ENCODE results near the gene SERP2. TPM values are rescaled to one million over a fixed set of nuclear protein-coding genes. Genes with fewer than 3 reads are reported as not detected.

The SERP2 gene
- total RNA-seq, 1 experiment from 2014 or later = 4.9 TPM

DNA sequence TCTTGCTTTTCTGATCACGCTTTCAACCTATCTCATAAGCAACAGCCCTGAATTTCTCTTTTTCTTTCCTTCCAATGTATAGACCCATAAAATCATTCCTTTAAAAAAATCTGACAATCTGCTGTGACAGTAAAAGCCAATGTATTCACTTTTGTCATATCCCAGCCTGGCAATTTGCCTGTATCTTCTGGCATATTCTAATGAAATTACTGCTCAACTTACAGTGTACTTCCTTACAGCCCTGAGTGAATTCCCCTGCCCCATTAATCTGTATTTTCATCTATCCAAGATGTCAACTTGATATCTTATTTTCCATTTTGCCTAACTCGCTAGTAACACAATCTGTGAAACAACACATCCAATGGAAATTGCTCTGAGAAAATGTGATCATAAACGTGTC is 18.0 kb upstream of the SERP2 start:
- no peak for DNase-seq (ENCODE audit: low read depth)

DNA sequence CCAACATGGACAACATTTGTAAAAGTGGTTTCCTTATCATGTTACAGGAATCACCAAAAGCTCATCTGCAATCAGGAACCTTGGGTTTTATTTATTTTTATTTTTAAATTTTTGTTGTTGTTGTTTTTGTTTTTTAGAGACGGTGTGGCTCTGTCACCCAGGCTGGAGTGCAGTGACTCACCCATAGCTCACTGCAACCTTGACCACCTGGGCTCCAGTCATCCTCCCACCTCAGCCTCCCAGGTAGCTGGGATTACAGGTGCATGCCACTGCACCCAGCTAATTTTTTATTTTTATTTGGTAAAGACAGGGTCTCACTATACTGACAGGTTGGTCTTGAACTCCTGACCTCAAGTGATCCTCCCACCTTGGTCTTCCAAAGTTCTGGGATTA is 13.6 kb upstream of the SERP2 start:
- DNase-seq (ENCODE audit: low read depth) = no peak

DNA sequence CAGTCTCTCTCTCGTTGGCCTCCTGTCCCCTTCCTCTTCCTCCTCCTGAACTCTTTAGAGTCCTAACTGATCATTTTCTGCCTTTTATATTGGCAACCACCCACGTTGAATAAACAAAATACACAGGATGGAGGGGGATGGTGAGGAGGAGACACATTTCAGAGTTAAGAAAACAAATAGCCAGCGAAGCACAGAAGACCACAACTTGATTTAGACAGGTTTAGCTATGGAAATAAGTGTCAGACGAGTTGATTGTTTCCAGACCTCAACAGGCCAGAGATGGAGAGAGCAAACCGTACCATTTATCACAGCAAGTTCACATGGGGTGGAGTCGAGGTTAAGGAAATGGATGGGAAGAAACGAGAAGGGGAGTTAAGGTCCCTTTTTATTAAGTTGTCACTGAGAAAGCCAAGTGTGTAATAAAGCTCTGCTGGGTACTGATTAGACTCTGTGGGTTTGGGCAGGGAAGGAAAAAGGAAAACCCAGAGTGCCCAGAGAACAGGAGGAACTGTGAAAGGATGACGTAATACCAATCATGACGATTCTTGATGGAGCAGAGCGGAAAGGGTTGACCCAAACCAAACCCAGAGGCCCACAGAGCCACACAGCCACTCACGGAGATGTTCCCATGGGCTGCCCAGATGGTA is 11.1 kb upstream of the SERP2 start:
- DNase-seq (ENCODE audit: low read depth) = no peak

DNA sequence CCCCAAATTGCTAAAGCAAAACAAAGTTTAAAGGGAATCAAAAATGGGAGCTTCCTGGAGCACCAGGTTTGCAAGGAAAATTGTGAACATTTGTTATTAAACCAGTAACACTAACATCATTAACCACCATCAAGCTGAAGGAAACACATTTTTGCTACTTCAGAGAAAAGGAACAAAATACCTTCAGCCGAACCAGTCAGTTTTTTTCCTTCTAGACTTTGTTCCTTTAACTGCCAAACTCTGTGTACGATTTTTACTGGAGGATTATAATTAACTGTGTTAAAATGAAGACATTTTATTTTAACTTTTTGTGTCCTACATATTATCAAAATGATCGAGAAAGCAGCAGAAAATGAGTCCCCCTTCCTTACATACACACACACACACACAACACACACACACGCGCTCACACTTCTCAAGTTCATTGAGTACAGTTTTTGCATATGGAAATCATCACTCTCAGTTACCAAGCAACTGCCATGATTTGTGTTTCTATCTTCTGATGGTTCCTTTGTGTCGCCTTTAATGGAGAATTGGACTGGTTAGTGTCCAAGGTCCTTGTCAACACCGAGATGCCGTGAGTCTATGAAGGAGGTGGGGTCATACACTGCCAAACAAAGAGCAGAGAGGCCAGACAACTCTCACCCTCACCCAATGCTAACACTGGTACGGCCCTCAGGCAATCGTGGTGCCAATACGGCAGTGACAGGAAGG is 9.8 kb upstream of the SERP2 start:
- DNase-seq (ENCODE audit: low read depth) = no peak

DNA sequence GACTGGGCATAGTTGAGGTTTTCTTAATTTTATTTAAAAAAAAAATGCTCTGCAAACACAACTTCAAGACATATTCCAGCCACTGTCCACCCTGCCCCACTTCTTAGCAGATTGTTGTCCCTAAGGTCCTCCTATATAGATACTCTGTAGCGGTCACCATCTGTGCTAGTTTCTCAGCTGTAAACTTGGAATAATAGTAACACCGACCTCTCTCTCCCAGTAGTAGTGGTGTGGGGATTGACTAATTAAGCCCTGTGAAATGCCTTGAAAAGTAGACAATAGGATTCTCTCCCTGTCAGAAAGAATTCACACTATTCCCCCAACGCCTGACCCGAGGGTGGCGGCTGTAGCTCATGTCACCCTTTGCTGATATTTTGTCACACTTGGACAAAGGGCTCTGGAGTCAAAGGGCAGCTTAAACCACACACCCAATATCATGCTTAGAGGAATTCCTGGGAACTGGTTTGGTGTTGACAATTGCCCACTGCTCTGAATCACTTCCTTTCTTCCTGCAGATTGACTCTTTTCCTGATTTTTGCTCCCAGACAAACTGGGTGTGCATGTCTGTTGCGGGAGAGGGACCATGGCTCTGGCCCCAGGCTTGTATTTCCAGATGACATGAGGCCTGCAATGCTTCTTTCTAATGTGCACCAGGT is 9.2 kb upstream of the SERP2 start:
- peak; percentile 82 for DNase-seq (ENCODE audit: low read depth)

DNA sequence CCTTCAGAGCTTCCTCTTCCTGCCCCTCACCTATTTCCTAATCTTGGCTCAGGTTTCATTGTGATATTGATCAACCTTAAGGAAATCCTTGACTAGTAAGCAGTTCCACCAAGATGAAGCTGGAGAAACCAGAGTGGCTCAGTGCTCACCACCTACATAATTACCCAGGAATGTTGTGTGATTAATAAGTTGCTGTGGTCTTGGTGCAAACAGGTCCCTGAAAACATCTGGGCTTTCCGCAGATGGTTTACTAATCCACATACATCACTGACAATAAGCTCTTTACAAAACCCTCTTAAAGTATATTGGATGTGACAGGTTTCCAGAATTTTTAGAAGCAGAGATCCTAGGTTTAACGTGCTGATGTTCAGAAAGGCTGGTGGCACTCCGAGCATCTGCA is 8.6 kb upstream of the SERP2 start:
- DNase-seq (ENCODE audit: low read depth) = peak; percentile 32

DNA sequence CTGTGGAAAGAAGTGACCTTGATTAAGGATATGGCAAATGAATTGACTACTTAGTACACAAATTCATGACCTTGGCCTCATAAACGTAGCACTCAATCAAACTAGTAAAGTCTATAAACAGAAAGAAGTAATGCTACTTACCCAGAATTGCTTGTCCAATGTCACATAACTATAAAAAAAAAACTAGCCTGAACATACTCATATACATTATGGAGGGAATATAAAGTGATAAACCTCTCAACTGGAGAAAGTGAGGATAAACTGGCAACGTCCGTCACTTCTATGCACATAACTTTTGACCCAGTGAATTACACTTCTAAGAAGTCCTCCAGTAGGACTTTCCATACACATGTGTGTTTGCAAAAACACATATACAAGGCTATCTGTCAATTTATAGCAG is 7.7 kb upstream of the SERP2 start:
- DNase-seq (ENCODE audit: low read depth) = no peak

DNA sequence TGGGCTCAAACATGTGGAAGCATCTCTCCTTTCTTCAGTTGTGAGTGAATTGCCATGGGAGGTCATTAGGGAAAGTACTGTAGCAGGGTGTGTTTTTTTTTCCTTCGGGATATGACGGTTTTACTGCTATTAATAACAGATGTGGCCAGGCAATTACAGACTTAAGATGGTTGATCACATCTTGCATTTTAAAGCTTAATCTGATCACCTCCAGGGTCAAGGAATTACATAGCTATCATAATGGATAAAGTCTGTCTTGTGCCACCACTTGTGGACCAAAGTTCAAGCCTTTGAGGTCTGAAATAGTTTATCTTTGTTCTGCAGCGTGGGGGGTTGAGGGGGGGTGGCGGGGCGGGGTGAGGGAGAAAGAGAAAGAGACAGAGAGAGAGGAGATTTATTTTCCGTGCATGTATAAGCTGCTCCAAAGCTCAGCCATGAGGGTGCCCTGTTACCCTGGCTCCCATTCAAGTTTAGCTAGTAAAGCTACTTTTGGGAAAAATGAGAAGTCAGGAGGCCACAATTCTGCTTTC is 5.5 kb upstream of the SERP2 start:
- no peak for DNase-seq (ENCODE audit: low read depth)

DNA sequence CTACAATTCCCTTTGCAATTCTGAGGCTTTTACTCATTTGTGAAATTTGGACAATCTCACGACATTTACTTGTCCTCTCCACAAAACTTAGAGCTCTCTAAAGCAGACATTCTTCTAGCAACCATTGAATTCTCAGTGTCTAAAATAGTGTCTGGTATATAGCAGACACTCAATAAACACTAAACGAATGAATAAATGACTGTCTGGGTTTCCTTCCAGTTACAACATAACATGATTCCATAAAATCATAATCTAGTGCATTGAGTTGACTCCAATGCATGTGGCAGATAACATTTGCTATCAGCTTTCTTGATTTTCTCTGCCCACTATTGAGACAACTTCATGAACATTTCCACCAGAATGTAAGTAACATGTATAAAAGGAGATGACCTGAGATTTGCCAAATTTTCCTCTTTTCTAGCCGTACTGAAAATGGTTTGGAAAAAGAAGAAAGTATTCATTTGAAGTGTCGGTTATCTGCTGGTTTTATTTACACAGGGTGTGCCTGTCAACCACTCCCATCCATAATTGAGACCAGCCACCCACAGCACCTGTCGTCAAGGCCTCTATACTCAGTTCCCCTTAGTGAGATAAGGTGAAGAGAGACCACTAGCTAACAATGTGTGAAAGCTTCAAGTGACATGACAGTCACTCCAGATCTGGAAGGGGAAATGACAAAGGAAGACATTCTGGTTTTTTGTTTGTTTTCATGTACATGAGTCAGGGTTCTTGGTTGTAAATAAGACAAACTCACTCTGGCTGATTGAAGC is 4.8 kb upstream of the SERP2 start:
- no peak for DNase-seq (ENCODE audit: low read depth)

DNA sequence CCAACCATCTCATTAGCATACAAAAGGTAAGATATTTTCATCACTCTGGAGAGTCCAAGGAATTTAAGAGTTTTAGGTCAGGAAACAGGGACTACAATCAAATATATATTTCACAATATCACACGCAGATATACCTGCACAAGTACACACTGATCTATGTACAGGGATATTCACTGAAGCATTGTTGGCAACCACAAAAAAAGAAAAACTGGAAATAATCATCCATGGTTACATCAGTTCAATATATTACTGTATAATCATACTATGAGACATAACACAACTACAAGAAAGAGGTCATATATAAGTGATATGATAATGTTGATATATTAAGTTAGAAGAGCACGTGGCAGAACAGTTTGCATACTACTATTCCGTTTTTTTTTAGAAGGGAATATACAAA is 2.2 kb upstream of the SERP2 start:
- no peak for DNase-seq (ENCODE audit: low read depth)

DNA sequence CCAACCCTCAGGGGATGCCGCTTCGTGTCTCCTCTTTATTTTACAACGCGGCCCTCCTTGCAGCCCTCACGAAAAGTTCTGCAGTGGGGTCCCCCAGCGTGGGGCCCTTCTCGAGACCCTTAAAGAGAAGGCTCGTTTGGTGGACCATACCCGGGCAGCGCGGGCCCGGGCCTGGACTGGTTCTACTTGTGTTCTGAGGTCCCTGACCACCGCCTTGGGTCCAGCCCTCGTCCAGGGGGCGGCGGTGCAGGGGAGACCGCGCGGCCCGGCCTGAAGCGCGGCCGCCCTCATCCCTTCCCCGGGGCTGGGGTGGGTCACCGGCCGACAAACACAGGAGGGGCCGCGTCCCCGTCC is 400 bp upstream of the SERP2 start:
- DNase-seq (ENCODE audit: low read depth) = no peak

DNA sequence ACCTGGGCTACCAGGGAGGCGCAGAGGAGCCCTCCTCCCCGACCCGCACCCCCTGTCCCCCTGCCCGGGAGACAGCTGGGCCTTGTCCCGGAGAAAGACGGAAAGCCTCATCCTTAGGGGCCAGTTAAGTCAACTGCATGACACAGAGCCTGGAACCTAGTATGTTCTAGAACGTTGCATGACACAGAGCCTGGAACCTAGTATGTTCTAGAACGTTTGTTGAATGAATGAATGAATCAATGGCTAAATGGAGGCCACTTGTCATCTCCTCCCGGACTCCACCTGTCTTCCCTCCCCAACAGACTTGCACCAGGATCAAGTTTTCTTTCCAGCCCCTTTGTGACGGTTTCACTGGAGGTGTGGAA is 706 bp downstream of the SERP2 start:
- no peak for DNase-seq (ENCODE audit: low read depth)

DNA sequence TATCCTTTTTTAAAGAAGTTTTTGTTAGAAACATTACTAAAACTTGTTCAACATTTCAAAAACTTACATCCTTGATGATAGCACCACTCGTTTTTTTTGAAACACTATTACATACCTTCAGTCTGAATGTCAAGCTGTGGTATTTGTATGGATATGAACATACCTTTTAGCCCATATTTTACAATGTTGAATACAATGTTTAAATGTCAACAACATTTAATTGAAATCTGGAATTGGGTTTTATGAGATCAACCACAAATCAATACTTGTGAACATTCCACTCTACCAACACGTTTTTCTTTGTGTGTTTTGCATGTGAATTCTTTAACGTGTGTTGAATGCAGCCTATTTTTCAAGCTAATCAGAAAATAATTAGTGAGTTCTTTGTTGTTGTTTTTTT is 4.7 kb downstream of the SERP2 start:
- DNase-seq (ENCODE audit: low read depth) = no peak

DNA sequence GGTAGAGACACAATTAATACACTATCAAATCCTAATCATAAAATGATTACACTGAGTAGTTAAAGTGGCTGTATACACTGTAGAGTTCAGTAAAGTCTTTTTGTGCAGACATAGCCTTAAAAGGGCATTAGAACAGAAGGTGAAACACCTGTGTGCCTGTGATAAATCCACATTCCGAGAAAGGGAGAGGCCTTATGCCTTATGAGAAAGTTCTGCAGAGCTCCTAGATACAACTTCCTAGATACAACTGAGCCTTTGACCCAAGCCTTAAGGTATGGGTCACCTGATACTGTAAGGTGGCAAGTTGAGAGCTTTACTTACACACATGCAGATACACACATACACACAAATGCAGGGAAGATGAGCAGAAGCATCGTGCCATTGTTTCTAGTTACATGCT is 6.3 kb downstream of the SERP2 start:
- DNase-seq (ENCODE audit: low read depth) = no peak

DNA sequence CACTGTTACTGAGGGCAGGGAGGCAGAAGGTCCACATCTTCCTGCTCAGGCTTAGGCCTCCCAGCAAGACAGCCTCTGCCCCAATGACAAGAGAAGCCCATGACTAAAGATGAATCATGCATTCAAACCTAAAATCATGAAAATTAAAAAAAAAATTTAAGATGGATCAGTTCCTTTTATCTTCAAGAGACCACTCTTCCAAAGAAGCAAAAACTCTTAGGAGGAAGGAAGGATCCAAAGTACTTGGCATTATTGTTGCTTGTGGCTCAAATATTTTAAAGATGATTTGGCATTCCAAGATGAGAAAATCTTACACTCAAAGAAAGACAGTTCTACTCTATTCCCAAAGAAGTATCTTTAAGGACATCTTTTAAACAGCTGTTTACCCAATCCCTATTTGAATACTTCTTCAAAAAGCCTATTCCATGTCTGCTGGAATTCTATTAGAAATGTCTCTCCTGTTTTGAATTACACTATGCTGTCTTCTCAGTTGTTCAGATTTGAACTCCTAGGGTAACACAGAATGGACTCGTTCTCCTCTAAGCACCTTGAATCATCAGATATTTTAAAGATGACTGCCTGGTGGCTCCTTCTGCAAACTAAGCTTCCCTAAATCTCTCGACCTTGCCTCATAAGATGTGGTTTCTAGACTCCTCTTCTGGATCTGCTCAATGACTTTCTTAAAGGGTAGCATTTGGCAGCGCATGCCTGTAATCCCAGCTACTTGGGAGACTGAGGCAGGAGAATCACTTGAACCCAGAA is 7.0 kb downstream of the SERP2 start:
- peak; percentile 42 for DNase-seq (ENCODE audit: low read depth)

DNA sequence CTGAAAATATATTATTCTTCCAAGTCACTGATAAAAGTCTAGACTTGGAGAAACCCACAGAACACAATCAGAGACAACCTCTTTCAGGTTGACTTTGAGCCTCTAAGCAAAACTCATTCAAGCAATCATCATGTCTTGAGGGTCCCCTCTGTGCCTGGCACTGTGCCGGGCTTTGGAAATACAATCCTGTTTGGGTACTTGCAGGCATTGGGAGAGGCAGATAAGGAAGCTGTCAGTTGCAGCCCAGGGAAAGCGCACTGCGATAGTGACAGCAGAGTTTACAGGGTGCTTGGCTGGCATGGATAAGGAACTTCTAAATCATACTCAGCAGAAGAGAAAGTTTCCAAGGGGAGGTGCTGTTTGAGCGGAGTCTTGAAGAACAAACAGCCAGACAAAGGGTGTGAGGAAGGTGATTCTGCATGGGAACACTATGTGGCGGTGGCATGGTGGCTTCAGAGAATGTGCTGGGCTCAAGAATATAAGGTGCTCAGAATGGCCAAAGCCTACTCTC is 9.1 kb downstream of the SERP2 start:
- no peak for DNase-seq (ENCODE audit: low read depth)

DNA sequence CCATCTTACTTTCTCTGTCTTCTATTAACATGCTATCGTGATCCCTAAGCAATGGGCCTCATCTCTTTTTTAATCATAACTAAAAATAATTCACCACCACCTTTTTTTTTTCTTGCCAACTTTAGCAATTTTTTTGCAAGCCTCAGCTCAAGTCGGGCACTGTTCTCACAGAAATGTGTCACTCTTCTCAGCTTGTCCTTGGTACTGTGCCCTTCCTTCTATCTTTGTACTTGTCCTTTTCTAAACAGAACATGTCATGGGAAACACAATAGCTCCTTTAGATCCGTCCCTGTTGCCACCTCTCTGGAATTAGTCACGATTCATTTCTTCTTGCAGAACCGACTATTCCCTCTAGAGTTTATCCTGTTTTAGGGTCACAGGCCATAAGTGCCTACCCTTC is 10.3 kb downstream of the SERP2 start:
- DNase-seq (ENCODE audit: low read depth) = no peak

DNA sequence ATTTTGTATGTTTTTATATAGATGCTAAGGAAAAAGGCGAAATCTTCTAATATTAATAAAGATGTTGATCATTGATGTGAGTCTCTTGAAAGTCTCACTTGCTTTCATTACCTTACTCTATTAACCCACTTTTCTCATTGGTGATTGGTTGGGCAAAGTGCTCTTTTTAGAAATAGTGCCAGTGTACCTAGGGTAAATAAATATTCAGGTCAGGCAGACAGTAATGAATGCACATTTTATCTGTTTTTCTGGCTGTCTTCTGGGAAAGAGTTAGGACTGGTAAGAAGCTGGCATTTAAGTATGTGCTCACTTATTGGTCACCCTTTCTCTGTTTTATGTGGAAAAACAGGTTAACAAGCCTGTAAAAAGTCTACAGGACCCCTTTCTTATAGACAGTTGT is 11.2 kb downstream of the SERP2 start:
- no peak for DNase-seq (ENCODE audit: low read depth)

DNA sequence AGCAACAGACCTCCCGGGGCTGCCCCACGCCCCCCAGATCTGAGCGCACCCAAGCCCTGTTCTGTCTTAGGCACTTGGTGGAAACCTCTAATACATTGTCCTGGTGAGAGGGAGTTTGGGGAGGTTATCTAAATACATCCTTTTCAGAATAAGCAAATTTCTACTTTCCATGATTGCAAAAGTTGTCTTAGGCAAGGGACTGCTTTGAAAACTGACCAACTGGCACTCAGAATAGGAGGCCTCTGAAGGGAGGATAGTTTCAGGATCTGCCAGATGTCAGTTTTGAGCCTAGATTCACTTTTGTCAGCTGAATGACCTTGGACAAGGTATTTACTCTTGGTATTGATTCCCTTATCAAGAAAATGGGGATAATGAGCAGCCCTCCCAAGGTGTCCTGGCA is 11.8 kb downstream of the SERP2 start:
- no peak for DNase-seq (ENCODE audit: low read depth)

DNA sequence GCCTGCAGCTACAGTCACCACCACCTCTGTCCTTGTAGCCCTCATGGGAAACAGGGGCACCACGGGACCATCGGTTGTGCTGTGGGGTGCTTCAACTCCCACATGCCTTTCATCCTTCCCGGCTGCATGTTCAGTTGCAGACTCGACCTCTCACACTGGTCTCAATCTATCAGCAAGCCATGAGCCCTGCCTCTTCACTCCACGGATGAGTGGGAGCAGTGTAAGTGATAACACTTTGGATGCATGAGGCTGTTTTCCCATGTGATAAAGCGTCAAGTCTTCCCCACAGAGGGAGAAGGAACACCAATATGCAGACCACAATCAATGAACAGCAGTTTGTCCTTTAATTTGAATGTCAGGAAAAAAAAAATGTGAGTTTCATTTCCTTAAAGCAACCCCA is 12.2 kb downstream of the SERP2 start:
- DNase-seq (ENCODE audit: low read depth) = no peak

DNA sequence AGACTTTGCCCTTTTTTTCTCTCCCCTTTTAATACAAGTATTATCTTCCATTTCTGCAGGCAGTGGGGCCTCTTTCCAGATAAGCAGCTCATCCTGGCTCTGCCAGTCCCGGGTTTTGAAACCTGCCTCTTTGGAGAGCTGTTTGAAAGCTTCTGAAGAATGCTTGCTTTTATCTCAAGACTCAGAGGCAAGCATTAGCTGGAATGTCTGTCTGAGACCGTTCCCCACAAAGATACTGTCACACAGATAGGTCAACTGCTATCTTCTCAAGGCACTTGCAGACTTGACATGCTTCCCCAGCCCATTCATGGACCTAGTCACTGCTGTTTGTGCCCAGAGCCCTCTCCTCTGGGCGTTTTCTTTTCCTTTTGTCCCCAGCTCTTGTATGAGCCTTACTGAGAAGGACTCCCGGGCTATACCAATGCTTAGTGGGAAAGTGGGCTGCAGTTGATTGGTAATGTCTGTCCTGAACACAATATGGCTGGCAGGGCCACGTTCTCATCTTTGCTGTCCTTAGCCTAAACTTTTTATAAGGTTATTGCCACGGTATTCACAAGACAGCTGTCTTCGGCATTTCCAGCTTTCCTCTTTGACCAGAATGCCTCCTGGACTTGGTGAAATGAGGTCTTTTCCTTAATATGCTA is 13.4 kb downstream of the SERP2 start:
- no peak for DNase-seq (ENCODE audit: low read depth)
